Panc1 (cell line): ENCODE results near the gene SEC22C. TPM values are rescaled to one million over a fixed set of nuclear protein-coding genes. Genes with fewer than 3 reads are reported as not detected.

Experiments used
- ATAC-seq: fragments of 200-7000 bp; cut with Tn5 transposase; 2 replicates; pipeline ENCODE4 v1.9.1; 2020; ENCODE audit warnings: mild to moderate bottlenecking, moderate library complexity
- BruUV-seq: library from RNA; stranded (reverse); fragments of 400-500 nt; replicated peaks from 2 replicates; lab custom pipeline; 2021; lab: Mats Ljungman, UMichigan
- CTCF ChIA-PET: fragments of 300-600 bp; sonication (Branson Sonifier 250); formaldehyde crosslinking; loops from one replicate; lab custom pipeline; 2022; ENCODE audit warnings: antibody characterized with exemption; lab: Charles Lee
- POLR2A ChIA-PET: fragments of 300-600 bp; sonication (Branson Sonifier 250); formaldehyde crosslinking; loops from one replicate; lab custom pipeline; 2022; ENCODE audit warnings: antibody characterized with exemption; lab: Charles Lee
- DNase-seq: peaks from one replicate; pipeline ENCODE4 v3.0.0-alpha.2; 2010; ENCODE audit warnings: low read depth, low spot score
- H3K27ac ChIP-seq: 2 replicates; pipeline ENCODE4 v1.5.1; 2011; ENCODE audit warnings: mild to moderate bottlenecking, low read length, inconsistent platforms
- H3K27me3 ChIP-seq: fragments of 200-500 bp; sonication (Bioruptor generic); 2 replicates; pipeline ENCODE4 v1.6.0; 2014; ENCODE audit warnings: low read length, inconsistent platforms; ENCODE audit not compliant: control insufficient read depth, insufficient read depth
- H3K36me3 ChIP-seq: fragments of 200-500 bp; sonication (Bioruptor generic); 2 replicates; pipeline ENCODE4 v1.5.1; 2014; ENCODE audit warnings: inconsistent platforms, mild to moderate bottlenecking, low read length, moderate library complexity; ENCODE audit not compliant: control insufficient read depth, insufficient read depth
- H3K4me1 ChIP-seq: 2 replicates; pipeline ENCODE4 v1.5.1; 2011; ENCODE audit warnings: inconsistent platforms, mild to moderate bottlenecking, low read length, moderate library complexity; ENCODE audit not compliant: control insufficient read depth, insufficient read depth
- H3K4me3 ChIP-seq, 2 experiments: 2 replicates each; pipeline ENCODE4 v1.5.1; 2011 to 2012; ENCODE audit warnings: low read depth in 2 of 2, low read length in 2 of 2, mild to moderate bottlenecking in 2 of 2, inconsistent platforms in 1 of 2, moderate library complexity in 1 of 2
- H3K9me3 ChIP-seq: fragments of 200-500 bp; sonication (Bioruptor generic); 2 replicates; pipeline ENCODE4 v1.5.1; 2014; ENCODE audit warnings: low read depth, mild to moderate bottlenecking, inconsistent platforms, low read length, moderate library complexity; ENCODE audit not compliant: control insufficient read depth, insufficient read depth
- POLR2AphosphoS5 ChIP-seq: IDR thresholded peaks from 2 replicates; pipeline ENCODE4 v1.6.1; 2012; ENCODE audit warnings: mild to moderate bottlenecking, low read depth, low read length, moderate library complexity
- SIN3A ChIP-seq: IDR thresholded peaks from 2 replicates; pipeline ENCODE4 v1.6.1; 2012; ENCODE audit warnings: low read depth, mild to moderate bottlenecking, low read length, moderate library complexity, borderline replicate concordance; ENCODE audit not compliant: insufficient read depth
- TCF7L2 ChIP-seq: IDR thresholded peaks from 2 replicates; pipeline ENCODE4 v1.6.1; 2011; ENCODE audit warnings: mild to moderate bottlenecking, low read depth, low read length, inconsistent platforms
- in situ Hi-C: cut with HindIII; loops from 2 replicates; pipeline ENCODE4 v1.10.0; 2016; ENCODE audit warnings: low sequenced_read_pairs, low pct_unique_long_range_greater_than_20kb
- intact Hi-C: fragments of 100-400 bp; cut with micrococcal nuclease; formaldehyde crosslinking; loops from one replicate; pipeline ENCODE4 v1.10.0; 2022; ENCODE audit not compliant: unreplicated experiment
- total RNA-seq: library from RNA; stranded (reverse); gene quantifications from one replicate; pipeline ENCODE4 v1.2.1, GENCODE V29; 2021; ENCODE audit not compliant: unreplicated experiment
- TF ChIP-seq, protein P1 (sequence below): fragments of 450-650 bp; IDR thresholded peaks from 2 replicates; pipeline ENCODE4 v1.5.1; 2017; ENCODE audit warnings: mild to moderate bottlenecking
- TF ChIP-seq, protein P2 (sequence below), 2 experiments: IDR thresholded peaks; 2 replicates each; pipeline ENCODE4 v1.6.1; 2011 to 2012; ENCODE audit warnings: low read depth in 2 of 2, control low read depth in 1 of 2, low read length in 1 of 2, mild to moderate bottlenecking in 1 of 2, moderate library complexity in 1 of 2; ENCODE audit not compliant: insufficient read depth in 1 of 2

Gene SEC22C
- total RNA-seq, 1 experiment from 2014 or later, result 45.9 TPM

DNA sequence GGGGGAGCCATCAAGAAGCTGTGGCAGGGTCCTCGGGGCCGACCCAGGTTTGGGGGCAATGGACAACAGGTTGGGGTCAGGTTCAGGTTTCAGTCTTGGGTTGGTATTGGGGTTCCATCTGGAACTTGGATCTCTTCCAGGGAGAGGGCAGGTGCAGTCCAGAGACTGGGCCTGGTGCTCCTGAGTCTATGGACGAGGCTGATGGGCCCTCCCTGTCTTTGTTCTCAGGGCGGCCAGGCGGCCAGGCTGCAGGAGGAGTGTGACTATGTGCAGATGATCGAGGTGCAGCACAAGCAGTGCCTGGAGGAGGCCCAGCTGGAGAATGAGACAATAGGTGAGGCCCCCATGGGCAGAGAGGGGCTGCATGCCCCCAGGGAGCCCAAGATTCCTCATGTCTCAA lies 68.2 kb downstream of the SEC22C start:
- intact Hi-C loops (no loop called here), in situ Hi-C loops (no loop called here)
- Histone ChIP-seq H3K4me3 (no peak overlapping the region), H3K27ac (no peak overlapping the region), H3K4me1 (no peaks in the 10 kb centered on the region), H3K9me3 (no peaks in the 10 kb centered on the region), H3K27me3 (no peaks in the 10 kb centered on the region), H3K36me3 (no peaks in the 10 kb centered on the region)
- DNase-seq (no peak), ATAC-seq (no peak)
- no TSS peak for BruUV-seq
- TF ChIP-seq POLR2AphosphoS5, result no peak
- TF ChIP-seq, protein P1, sequence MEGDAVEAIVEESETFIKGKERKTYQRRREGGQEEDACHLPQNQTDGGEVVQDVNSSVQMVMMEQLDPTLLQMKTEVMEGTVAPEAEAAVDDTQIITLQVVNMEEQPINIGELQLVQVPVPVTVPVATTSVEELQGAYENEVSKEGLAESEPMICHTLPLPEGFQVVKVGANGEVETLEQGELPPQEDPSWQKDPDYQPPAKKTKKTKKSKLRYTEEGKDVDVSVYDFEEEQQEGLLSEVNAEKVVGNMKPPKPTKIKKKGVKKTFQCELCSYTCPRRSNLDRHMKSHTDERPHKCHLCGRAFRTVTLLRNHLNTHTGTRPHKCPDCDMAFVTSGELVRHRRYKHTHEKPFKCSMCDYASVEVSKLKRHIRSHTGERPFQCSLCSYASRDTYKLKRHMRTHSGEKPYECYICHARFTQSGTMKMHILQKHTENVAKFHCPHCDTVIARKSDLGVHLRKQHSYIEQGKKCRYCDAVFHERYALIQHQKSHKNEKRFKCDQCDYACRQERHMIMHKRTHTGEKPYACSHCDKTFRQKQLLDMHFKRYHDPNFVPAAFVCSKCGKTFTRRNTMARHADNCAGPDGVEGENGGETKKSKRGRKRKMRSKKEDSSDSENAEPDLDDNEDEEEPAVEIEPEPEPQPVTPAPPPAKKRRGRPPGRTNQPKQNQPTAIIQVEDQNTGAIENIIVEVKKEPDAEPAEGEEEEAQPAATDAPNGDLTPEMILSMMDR, result no peak
- TF ChIP-seq TCF7L2, result no peak
- no peak for TF ChIP-seq SIN3A
- TF ChIP-seq, protein P2, sequence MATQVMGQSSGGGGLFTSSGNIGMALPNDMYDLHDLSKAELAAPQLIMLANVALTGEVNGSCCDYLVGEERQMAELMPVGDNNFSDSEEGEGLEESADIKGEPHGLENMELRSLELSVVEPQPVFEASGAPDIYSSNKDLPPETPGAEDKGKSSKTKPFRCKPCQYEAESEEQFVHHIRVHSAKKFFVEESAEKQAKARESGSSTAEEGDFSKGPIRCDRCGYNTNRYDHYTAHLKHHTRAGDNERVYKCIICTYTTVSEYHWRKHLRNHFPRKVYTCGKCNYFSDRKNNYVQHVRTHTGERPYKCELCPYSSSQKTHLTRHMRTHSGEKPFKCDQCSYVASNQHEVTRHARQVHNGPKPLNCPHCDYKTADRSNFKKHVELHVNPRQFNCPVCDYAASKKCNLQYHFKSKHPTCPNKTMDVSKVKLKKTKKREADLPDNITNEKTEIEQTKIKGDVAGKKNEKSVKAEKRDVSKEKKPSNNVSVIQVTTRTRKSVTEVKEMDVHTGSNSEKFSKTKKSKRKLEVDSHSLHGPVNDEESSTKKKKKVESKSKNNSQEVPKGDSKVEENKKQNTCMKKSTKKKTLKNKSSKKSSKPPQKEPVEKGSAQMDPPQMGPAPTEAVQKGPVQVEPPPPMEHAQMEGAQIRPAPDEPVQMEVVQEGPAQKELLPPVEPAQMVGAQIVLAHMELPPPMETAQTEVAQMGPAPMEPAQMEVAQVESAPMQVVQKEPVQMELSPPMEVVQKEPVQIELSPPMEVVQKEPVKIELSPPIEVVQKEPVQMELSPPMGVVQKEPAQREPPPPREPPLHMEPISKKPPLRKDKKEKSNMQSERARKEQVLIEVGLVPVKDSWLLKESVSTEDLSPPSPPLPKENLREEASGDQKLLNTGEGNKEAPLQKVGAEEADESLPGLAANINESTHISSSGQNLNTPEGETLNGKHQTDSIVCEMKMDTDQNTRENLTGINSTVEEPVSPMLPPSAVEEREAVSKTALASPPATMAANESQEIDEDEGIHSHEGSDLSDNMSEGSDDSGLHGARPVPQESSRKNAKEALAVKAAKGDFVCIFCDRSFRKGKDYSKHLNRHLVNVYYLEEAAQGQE (IDR thresholded peaks at IDR 0.05; ENCODE audit: insufficient read depth in 1 of 2, low read depth in 2 of 2, low read length in 1 of 2), result no peak
- CTCF ChIA-PET, result no interaction called here
- POLR2A ChIA-PET, result no interaction called here

DNA sequence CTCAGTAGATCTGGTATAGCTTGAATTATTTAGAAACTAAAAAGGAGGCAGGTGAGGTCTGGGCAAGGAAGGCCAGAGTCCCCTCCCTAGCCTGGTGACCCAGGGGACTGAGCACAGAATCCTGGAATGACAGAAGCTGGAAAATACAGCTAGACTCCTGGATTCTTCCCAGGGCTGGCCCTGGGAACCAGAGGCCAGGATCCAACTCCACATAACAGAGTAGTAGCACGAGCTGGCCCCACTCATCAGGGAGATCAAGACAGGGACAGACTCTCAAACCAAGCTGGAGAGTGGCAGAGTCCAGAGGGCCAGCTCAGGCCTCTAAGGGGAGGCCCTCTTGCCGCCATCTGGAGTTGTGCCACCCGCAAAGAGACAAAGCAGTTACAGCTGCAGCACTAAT lies 68.6 kb downstream of the SEC22C start:
- BruUV-seq, result no TSS peak
- no peak overlapping the region for H3K27ac ChIP-seq
- DNase-seq, result no peak
- H3K4me1 ChIP-seq, result no peaks in the 10 kb centered on the region
- TF ChIP-seq TCF7L2 (no peak), SIN3A (no peak), POLR2AphosphoS5 (no peak)
- TF ChIP-seq, protein P2 (IDR thresholded peaks at IDR 0.05; ENCODE audit: insufficient read depth in 1 of 2, low read depth in 2 of 2, low read length in 1 of 2), result no peak
- TF ChIP-seq, protein P1, result no peak
- POLR2A ChIA-PET, result no interaction called here
- CTCF ChIA-PET, result no interaction called here
- no peaks in the 10 kb centered on the region for H3K9me3 ChIP-seq
- ATAC-seq, result no peak
- in situ Hi-C loops, result no loop called here
- H3K27me3 ChIP-seq, result no peaks in the 10 kb centered on the region
- no peaks in the 10 kb centered on the region for H3K36me3 ChIP-seq
- H3K4me3 ChIP-seq, result no peak overlapping the region
- intact Hi-C loops, result no loop called here
